ENCODE data around the gene MACROD2. TPM values are rescaled to one million over a fixed set of nuclear protein-coding genes. Genes with fewer than 3 reads are reported as not detected.
"Not testable (repeated sequence)": the region's sequence is repeated elsewhere in the genome, so short reads cannot be mapped to it uniquely, and the experiment has no call there.

The MACROD2 gene
- polyA plus RNA-seq, 5 donors = 5.3 to 8.3 (median 8.1) TPM

GRCh38 chr20:16005915-16006493, 2010.7 kb downstream of the MACROD2 start:
- DNase-seq = no peak

- no peak for DNase-seq
Measured at GRCh38 chr20:16007164-16007563, 2011.8 kb downstream of the MACROD2 start.

GRCh38 chr20:16007962-16008361, 2012.6 kb downstream of the MACROD2 start:
- no peak for DNase-seq

DNA sequence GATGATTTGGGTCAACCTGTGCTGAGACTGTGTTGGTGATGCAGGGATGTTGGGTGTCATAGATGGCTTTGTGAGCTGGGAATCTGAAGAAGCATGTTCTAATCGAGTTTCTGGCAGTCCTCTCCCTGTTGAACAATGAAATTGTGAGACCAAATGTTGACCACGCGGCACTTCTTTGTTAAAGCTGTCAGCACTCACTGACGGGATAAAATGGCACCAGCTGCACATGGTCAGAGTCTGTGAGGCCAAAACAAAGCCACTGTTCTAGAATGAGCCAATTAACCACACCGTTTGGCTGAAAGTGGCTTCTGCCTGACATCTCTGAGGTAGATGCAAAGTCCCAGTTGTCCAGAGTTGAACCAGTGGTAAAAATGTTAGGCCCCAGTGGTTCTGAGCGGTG, 2015.7 kb downstream of the MACROD2 start:
- DNase-seq = no peak

- DNase-seq = no peak
Measured at GRCh38 chr20:16011519-16011918, 2016.2 kb downstream of the MACROD2 start.

GRCh38 chr20:16012934-16013333, 2017.6 kb downstream of the MACROD2 start:
- DNase-seq = not testable (repeated sequence)

DNA sequence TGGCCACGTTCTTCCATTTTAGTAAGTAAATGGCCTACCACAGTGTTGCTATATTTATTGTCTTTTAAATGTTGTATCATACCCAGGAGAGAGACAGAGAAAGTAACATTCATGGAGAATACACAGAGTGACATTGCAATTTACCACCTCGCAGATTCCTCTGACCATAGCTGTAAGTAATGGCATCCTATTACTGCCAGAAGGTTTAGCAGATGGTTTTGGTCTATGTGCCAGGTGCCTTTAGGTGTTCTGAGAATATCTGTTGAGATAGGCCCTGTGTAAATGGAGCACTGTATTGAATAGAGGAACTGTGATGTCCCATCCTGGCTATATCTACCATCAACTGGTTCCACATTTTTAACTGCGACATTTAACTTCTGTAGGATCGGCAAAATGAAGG, 2018.3 kb downstream of the MACROD2 start:
- DNase-seq = no peak

- no peak for DNase-seq
Measured at GRCh38 chr20:16014436-16014835, 2019.1 kb downstream of the MACROD2 start.

GRCh38 chr20:16017656-16018055, 2022.3 kb downstream of the MACROD2 start:
- no peak for DNase-seq

- no peak for DNase-seq
Measured at GRCh38 chr20:16018881-16019280, 2023.6 kb downstream of the MACROD2 start.

GRCh38 chr20:16020971-16021370, 2025.7 kb downstream of the MACROD2 start:
- no peak for DNase-seq

DNA sequence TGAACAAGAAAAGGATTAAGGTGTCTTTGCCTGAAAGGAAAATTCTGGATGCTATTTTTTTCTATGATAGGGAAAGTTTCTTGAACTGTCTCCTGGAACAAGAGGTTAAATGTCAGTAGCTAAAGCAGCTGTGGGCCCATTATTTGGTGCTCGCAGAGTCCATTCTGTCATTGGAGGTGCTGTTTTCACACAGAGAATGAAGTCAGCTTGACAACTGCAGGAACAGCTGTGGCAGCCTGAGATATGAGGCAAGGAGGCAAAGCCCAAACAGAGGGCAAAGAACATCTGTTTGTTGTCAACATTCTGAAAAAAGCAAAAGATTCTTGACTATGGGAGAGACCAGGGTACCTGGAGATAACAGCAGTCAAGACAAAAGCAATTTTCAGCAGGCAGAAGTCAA, 2029.8 kb downstream of the MACROD2 start:
- DNase-seq = no peak

DNA sequence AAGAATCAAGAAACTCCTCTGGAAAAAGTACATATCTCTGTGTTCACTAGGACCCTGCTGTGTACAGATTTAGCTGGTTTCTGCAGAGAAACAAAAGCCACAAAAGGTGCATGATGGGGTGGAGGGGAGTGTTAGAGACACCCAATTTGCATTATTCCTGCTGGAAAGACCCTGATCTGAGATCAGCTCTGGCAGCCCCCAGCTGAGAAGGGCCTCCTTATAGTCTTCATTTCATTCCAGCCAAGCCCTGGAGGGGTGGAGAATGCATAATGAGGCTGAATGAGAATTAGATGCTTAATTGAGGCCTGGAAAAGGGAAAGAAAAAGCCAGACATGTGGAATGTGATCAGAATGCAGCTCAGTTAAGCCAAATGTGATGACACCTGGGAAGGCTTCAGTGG, 2032.4 kb downstream of the MACROD2 start:
- DNase-seq = no peak

- no peak for DNase-seq
Measured at GRCh38 chr20:16028923-16029322, 2033.6 kb downstream of the MACROD2 start.

- no peak for DNase-seq
Measured at GRCh38 chr20:16030253-16030652, 2034.9 kb downstream of the MACROD2 start.

DNA sequence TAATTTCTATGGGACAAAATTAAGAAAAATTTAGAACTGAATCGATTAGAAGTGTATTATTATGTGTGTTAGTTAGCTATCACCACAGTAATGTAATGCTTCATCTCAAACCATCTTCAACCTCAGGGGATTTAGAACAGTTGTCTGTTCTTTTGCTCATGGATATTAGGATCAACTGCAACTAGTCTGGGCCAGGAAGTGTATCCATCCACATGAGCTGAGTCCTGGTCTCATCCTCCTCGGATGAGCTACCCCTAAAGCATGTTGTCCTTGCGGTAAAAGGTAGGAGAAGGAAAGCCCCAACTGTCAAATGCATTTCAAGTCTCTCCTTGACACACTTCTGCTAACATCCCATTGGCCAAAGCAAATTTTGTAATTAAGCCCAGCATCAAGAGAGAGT, 2040.3 kb downstream of the MACROD2 start:
- no peak for DNase-seq

GRCh38 chr20:16036331-16036730, 2041.0 kb downstream of the MACROD2 start:
- DNase-seq = no peak

DNA sequence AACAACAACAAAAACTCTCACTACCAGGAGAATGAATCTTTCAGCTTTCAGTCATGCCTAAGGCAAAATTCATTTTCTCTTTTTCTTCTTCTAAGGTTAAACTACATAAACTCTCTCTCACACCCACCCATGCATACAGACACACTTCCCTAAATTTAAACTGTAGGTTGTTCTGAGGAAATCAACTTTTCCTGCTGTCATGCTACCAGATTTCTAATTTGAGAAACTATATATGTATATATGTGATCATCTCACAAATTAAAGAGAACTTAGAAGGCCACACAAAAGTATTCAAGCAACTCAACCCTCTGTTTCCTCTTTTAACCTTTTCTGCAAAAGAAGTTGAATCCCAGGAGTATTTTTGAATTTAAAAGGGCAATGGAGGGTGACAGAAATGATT, 2045.4 kb downstream of the MACROD2 start:
- no peak for DNase-seq

- DNase-seq = no peak
Measured at GRCh38 chr20:16042731-16043130, 2047.4 kb downstream of the MACROD2 start.

DNA sequence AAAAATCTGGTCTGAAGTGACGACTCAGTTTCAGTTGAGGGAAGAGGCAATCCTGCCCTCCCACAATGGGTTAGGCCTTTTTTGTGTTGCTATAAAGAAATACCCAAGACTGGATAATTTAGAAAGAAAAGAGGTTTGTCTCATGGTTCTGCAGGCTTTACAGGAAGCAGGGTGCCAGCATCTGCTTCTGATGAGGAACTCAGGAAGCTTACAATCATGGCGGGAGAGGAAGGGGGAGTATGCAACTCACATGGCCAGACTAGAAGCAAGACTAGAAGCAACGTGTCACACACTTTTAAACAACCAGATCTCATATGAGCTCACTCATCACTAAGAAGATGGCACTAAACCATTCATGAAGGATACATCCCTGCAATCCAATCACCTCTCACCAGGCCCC, 2048.6 kb downstream of the MACROD2 start:
- no peak for DNase-seq

- DNase-seq = no peak
Measured at GRCh38 chr20:16048876-16049275, 2053.6 kb downstream of the MACROD2 start.

GRCh38 chr20:16049529-16050093, 2054.3 kb downstream of the MACROD2 start:
- DNase-seq = no peak

DNA sequence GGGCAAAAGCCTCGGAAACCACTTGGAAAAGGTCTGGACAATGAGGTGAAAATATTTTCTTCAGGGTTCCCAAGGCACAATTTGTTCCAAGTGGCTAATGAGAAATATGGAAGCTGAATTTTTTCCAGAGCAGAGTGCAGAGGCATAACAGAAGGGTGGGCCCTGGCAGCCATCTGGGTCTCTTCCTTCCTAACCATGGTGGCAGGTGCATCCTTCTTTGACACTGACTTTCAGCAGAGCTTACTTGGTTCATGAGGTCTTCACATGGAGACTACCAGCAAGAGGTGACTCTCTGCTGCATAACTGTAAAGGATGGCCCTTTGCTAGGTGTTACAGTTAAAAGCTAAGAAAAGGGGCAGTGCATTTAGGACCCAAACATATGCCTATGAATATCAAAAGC, 2055.1 kb downstream of the MACROD2 start:
- no peak for DNase-seq

DNA sequence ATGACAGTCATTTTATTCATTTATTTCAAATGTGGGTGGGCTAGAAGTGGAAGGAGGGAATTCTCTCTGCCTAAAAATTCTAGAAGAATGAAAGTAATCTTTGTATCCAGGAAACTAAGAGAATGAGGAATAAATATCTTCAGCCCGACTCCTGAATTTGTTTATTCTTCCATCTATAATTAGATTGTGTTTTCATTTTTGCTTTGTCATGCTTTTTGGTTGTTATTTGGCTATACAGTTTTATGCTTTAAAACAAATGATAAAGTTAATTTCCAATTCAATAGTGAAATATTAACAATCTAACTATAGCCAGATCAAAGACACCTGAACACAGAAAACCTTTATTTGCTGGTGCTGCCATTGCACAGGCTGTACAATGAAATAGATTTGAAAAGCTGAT, 2056.7 kb downstream of the MACROD2 start:
- DNase-seq = no peak
